Retinal pigment epithelial cell (primary cell): ENCODE measurements around the gene RPS6KB2.
"Not testable (repeated sequence)": the region's sequence is repeated elsewhere in the genome, so short reads cannot be mapped to it uniquely, and the experiment has no call there.

Source experiments
- DNase-seq: peaks from one replicate; pipeline ENCODE4 v3.0.0-alpha.2; 2010; ENCODE audit warnings: low read depth
- H3K4me3 ChIP-seq: 2 replicates; pipeline ENCODE4 v1.5.1; 2011; ENCODE audit warnings: mild to moderate bottlenecking, low read length, control low read depth, moderate library complexity
- TF ChIP-seq, protein P1 (sequence below): conservative IDR thresholded peaks from 2 replicates; pipeline ENCODE4 v1.5.1; 2011; ENCODE audit warnings: low read depth, low read length, control low read depth, inconsistent platforms

RPS6KB2 gene

GRCh38 chr11:67468056-67468455 lies 39.8 kb downstream of the RPS6KB2 start:
- DNase-seq = no peak
- TF ChIP-seq, protein P1, sequence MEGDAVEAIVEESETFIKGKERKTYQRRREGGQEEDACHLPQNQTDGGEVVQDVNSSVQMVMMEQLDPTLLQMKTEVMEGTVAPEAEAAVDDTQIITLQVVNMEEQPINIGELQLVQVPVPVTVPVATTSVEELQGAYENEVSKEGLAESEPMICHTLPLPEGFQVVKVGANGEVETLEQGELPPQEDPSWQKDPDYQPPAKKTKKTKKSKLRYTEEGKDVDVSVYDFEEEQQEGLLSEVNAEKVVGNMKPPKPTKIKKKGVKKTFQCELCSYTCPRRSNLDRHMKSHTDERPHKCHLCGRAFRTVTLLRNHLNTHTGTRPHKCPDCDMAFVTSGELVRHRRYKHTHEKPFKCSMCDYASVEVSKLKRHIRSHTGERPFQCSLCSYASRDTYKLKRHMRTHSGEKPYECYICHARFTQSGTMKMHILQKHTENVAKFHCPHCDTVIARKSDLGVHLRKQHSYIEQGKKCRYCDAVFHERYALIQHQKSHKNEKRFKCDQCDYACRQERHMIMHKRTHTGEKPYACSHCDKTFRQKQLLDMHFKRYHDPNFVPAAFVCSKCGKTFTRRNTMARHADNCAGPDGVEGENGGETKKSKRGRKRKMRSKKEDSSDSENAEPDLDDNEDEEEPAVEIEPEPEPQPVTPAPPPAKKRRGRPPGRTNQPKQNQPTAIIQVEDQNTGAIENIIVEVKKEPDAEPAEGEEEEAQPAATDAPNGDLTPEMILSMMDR = no peak
- peak overlapping the region; percentile 70 for H3K4me3 ChIP-seq

GRCh38 chr11:67468456-67468758 lies 40.1 kb downstream of the RPS6KB2 start:
- TF ChIP-seq, protein P1 = no peak
- DNase-seq = no peak
- peak overlapping the region; percentile 70 for H3K4me3 ChIP-seq

- peak within 1 kb of the TSS; percentile 72 for H3K4me3 ChIP-seq
- TF ChIP-seq, protein P1 = peak; percentile 18
- peak; percentile 63 for DNase-seq
Measured at GRCh38 chr11:67468759-67469507, 40.6 kb downstream of the RPS6KB2 start, which contains the start of gene TMEM134. TSS of gene TMEM134 (minus strand) at chr11:67469251. CDS start at chr11:67469192, 59 bp downstream.

GRCh38 chr11:67469508-67469811 lies 41.2 kb downstream of the RPS6KB2 start:
- peak overlapping the region; percentile 72 for H3K4me3 ChIP-seq
- TF ChIP-seq, protein P1 = no peak
- DNase-seq = no peak

DNA sequence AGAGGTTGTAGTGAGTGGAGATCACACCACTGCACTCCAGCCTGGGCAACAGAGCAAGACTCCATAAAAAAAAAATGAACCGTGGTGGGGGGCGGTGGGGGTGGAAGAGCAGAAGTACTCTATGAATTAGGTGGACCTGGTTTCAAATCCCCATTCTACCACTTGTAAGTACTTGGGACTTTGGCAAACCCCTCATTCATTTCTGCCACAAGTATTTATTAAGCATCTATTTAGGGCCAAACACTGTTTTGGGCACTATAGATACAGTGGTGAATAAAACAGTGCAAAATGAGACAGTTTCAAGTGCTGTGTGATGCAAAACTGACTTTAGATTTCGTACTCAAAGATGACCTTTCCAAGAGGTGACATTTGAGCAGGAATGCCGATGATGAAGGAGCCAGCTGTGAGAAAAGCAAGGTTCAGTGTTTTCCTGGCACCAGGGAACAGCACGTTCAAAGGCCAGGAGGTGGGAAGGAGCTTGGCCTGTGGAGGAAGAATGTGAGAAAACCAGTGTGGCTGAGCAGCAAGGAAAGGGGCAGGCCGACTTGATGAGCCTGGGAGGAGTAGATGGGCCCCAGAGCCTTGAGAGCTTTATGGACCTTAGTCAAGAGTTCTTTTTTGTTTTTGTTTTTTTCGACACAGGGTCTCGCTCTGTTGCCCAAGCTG lies 42.2 kb downstream of the RPS6KB2 start:
- no peak for DNase-seq
- TF ChIP-seq, protein P1 = no peak

DNA sequence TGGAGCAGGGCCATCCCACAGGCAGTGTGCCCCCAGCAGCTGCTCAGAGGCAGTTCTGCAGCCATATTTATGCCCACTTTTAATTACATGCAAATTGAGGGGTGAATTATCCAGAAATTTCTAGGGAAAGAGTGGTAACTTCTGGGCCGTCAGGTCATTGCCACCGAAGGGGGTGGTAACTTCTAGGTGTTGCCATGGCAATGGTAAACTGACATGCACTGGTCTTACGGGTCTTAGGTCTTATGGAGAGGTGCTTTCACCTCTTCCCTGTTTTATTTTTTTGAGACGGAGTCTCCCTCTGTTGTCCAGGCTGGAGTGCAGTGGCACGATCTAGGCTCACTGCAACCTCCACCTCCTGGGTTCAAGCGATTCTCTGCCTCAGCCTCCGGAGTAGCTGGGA lies 44.6 kb downstream of the RPS6KB2 start:
- no peak overlapping the region for H3K4me3 ChIP-seq
- DNase-seq = no peak
- TF ChIP-seq, protein P1 = no peak

More for the DNA sequence above, 42.2 kb downstream of the RPS6KB2 start:
- no peak overlapping the region for H3K4me3 ChIP-seq

GRCh38 chr11:67476692-67477091 lies 48.4 kb downstream of the RPS6KB2 start:
- not testable (repeated sequence) for H3K4me3 ChIP-seq, DNase-seq

GRCh38 chr11:67477344-67478050 lies 49.2 kb downstream of the RPS6KB2 start:
- not testable (repeated sequence) for DNase-seq, H3K4me3 ChIP-seq
